ENCODE data around the gene EIF5A. TPM values are rescaled to one million over a fixed set of nuclear protein-coding genes. Genes with fewer than 3 reads are reported as not detected.

Gene EIF5A
- total and polyA plus RNA-seq, 9 of the 15 experiments (the other 6 are each of a cell fraction or from before 2014, with no cell fraction given), result 22.9 to 1,163 (median 772) TPM

GRCh38 chr17:7352503-7352889, 45.1 kb downstream of the EIF5A start:
- ATAC-seq (no peak), DNase-seq (ENCODE audit: extremely low read depth in 1 of 4, low spot score in 3 of 4) (no peak), FAIRE-seq (no peak)
- Histone ChIP-seq H3K79me2 (ENCODE audit: control insufficient read depth, insufficient read depth, low read length) (peaks cover 8% of the 10 kb centered on the region), H3K9me1 (ENCODE audit: control insufficient read depth, insufficient read depth, low read length) (no peaks in the 10 kb centered on the region), H2AFZ (ENCODE audit: low read depth, low read length) (peak overlapping the region; percentile 84), H3K27ac (ENCODE audit: extremely low read depth, low read depth, low read length) (peak overlapping the region; percentile 88; the same call in 2 of the 3 replicates), H3K36me3 (ENCODE audit: control insufficient read depth, insufficient read depth, low read length) (no peaks in the 10 kb centered on the region), H3K9me3 (replicated peaks; ENCODE audit: control insufficient read depth, insufficient read depth, low read depth, low read length) (no peaks in the 10 kb centered on the region), H3K4me3 (peak overlapping the region; percentile 72), H4K20me1 (replicated peaks; ENCODE audit: control insufficient read depth, insufficient read depth, low read length) (no peaks in the 10 kb centered on the region), H3K9ac (ENCODE audit: insufficient read depth in 1 of 2, low read depth in 2 of 2, low read length in 2 of 2) (peak overlapping the region; percentile 79 to 91), H3K27me3 (ENCODE audit: control insufficient read depth in 2 of 2, insufficient read depth in 2 of 2, low read length in 2 of 2) (no peaks in the 10 kb centered on the region), H3K4me1 (replicated peaks in 1 of 2; ENCODE audit: control insufficient read depth in 2 of 2, insufficient read depth in 2 of 2, low read length in 2 of 2) (peaks cover 3 to 65% of the 10 kb centered on the region in 2 experiments; a peak in 3 of 5 replicates), H3K4me2 (ENCODE audit: insufficient read depth, low read length) (peak overlapping the region; percentile 80)
- BruUV-seq (replicated peaks), result TSS peak; percentile 64
- TF ChIP-seq ZNF584 (CRISPR knock-in tag; IDR thresholded peaks at IDR 0.05; ENCODE audit: low read depth) (no peak), CTCF (IDR thresholded peaks at IDR 0.05 in 2 of 3, conservative IDR thresholded peaks at IDR 0.05 in 1 of 3; ENCODE audit: insufficient read depth in 2 of 3, low read depth in 1 of 3, low read length in 3 of 3) (peak in 1 of 3 experiments; percentile 55; a peak in 2 of 6 replicates)
- in situ Hi-C loops (cut with MboI) (loop anchor here (10.0 kb wide), 1 partner anchor 202 kb away; the partner anchor contains the start of gene TNFSF13), intact Hi-C loops (cut with micrococcal nuclease) (loop anchor here (5.0 kb wide), 1 partner anchor 130 kb away; the partner anchor contains the start of genes POLR2A and SLC35G6)
- CTCF ChIA-PET (ENCODE audit: low intra/inter-chr PET ratio), result interaction anchor here (0.7 kb wide), 1 partner anchor 127 kb away, joined by 4 read pairs; the partner anchor contains the start of gene ZBTB4
- POLR2A ChIA-PET, result interaction anchor here (0.6 to 1.6 kb wide), 5 partner anchors 11 to 143 kb away, joined by 3 to 6 read pairs (median 4); partner anchors contain the start of gene ZBTB4
- WGBS (ENCODE audit: insufficient coverage, low coverage, missing lambda C conversion rate), result 33% methylated on average over 5 of the region's 10 CpGs
